Adrenal gland (tissue), 12 donors: ENCODE results near the gene PTGIS. TPM values are rescaled to one million over a fixed set of nuclear protein-coding genes. Genes with fewer than 3 reads are reported as not detected.

Experiments used
- DNase-seq, 7 donors: peaks; one replicate each; pipeline ENCODE4 v3.0.0-alpha.2; 2019 to 2020
- H3K27ac ChIP-seq, 5 donors: fragments of 200-600 bp; sonication (generic) in 4 of 5; 1 replicate in 3 of 5; 2 replicates in 2 of 5; pipeline versions ENCODE4 v1.5.1 to v1.8.0; 2016 to 2020; ENCODE audit warnings: mild to moderate bottlenecking in 1 of 5
- H3K27me3 ChIP-seq: fragments of 200-600 bp; 2 replicates; pipeline ENCODE4 v1.8.0; 2021
- H3K36me3 ChIP-seq, 2 donors: fragments of 200-600 bp; replicated peaks in 1 of 2; 1 replicate in 1 of 2; 2 replicates in 1 of 2; pipeline versions ENCODE4 v1.5.1 to v1.8.0; 2018 to 2022
- H3K4me1 ChIP-seq, 2 donors: fragments of 200-600 bp; replicated peaks in 1 of 2; 1 replicate in 1 of 2; 2 replicates in 1 of 2; pipeline versions ENCODE4 v1.5.1 to v1.8.0; 2018 to 2021
- H3K4me3 ChIP-seq, 4 donors: fragments of 200-600 bp; sonication (generic) in 3 of 4; one replicate each; pipeline ENCODE4 v1.5.1; 2016 to 2018
- H3K9me3 ChIP-seq, 3 donors: fragments of 200-600 bp; sonication (generic) in 1 of 3; replicated peaks in 1 of 3; 1 replicate in 2 of 3; 2 replicates in 1 of 3; pipeline versions ENCODE4 v1.5.1 to v1.8.0; 2016 to 2021
- CTCF ChIP-seq, 6 experiments: fragments of 450-650 bp in 4 of 6; fragments of 200-600 bp in 2 of 6; sonication (generic) in 1 of 6; IDR thresholded peaks; 1 replicate in 5 of 6; 2 replicates in 1 of 6; pipeline versions ENCODE4 v1.5.1 to v1.8.0; 2016 to 2021; ENCODE audit warnings: antibody characterized with exemption in 6 of 6, mild to moderate bottlenecking in 2 of 6, moderate library complexity in 1 of 6
- POLR2A ChIP-seq, 2 donors: fragments of 450-650 bp; IDR thresholded peaks; one replicate each; pipeline ENCODE4 v1.6.1; 2017; ENCODE audit warnings: antibody characterized with exemption in 2 of 2, mild to moderate bottlenecking in 2 of 2, moderate library complexity in 1 of 2
- WGBS, 4 donors: extraction: QIAGEN DNeasy Blood & Tissue Kit in 2 of 4; methylation state at CpG; one replicate each; pipeline versions ENCODE4 v1.1.5 to v1.1.7; 2013 to 2017; 5-methylcytosine and 5-hydroxymethylcytosine counted together
- intact Hi-C, 2 donors: fragments of 100-400 bp; cut with DNase I; formaldehyde crosslinking; loops; one replicate each; pipeline versions ENCODE4 v1.14.1 to v1.15.0; 2022 to 2023
- polyA plus RNA-seq, 3 donors: library from polyadenylated mRNA; stranded (reverse); fragments of 200-250 nt in 2 of 3; fragments of 350-450 nt in 1 of 3; fragmentation: Illumina TruSeq in 1 of 3; extraction: RNeasy Lipid Tissue Mini Kit (QIAGEN cat#74804) in 1 of 3; gene quantifications; one replicate each; pipeline ENCODE4 v1.2.3, GENCODE V29; 2013 to 2014
- total RNA-seq, 9 donors: library from RNA; depleted of rRNA in 4 of 9; stranded (reverse); fragments of >200 nt in 4 of 9; fragments of 120-200 nt in 1 of 9; fragmentation: NEBNext Ultra II Directional in 1 of 9; extraction: Animal tissue kit (Norgen Biotek cat#: 25700) in 1 of 9; gene quantifications; one replicate each; pipeline versions ENCODE4 v1.1.0 to v1.2.4, GENCODE V29; 2013 to 2023
- donor health status: healthy with polysubstance abuse.
- donor health status: Bipolar disorder and iron deficiency.
- donor health status: DM: yes; HTN: yes; CAD: no.
- donor health status: DM: no; HTN: no; CAD: no.
- donor health status: DM: no; HTN: no; CAD: no.
- donor health status: DM: yes; HTN: yes; CAD: no.

Gene PTGIS
- total and polyA plus RNA-seq, 12 donors, result 3.5 to 34.2 (median 8.0) TPM

- TF ChIP-seq POLR2A (IDR thresholded peaks at IDR 0.05) (no peak), CTCF (IDR thresholded peaks at IDR 0.05) (no peak)
- no peaks in the 10 kb centered on the region for H3K9me3 ChIP-seq
- DNase-seq, result no peak
- intact Hi-C loops, result loop anchor here (5.0 to 10.0 kb wide), 2 partner anchors 267 to 269 kb away; no protein-coding TSS in a partner anchor
- H3K36me3 ChIP-seq, result no peaks in the 10 kb centered on the region
- no peak overlapping the region for H3K27ac ChIP-seq
- H3K4me1 ChIP-seq, result no peaks in the 10 kb centered on the region
- H3K4me3 ChIP-seq, result no peak overlapping the region
- no peaks in the 10 kb centered on the region for H3K27me3 ChIP-seq
- WGBS, 4 donors, result 78 to 91% (median 87%) methylated on average over 4 to 5 of the region's 5 CpGs
These were observed 33.4 kb upstream of the PTGIS start for GRCh38 chr20:49601153-49601924.

GRCh38 chr20:49599746-49600113 lies 31.8 kb upstream of the PTGIS start:
- WGBS, 4 donors, result 80 to 98% (median 91%) methylated on average over 4 of the region's 4 CpGs
- no peak overlapping the region for H3K27ac ChIP-seq
- H3K4me3 ChIP-seq, result no peak overlapping the region

GRCh38 chr20:49597825-49598395 lies 30.0 kb upstream of the PTGIS start:
- Histone ChIP-seq H3K27ac (no peak overlapping the region), H3K4me3 (no peak overlapping the region), H3K4me1 (no peaks in the 10 kb centered on the region), H3K27me3 (no peaks in the 10 kb centered on the region), H3K9me3 (no peaks in the 10 kb centered on the region), H3K36me3 (no peaks in the 10 kb centered on the region)
- no peak for DNase-seq
- intact Hi-C loops, result no loop called here
- WGBS, 4 donors, result 91 to 97% (median 96%) methylated on average over 4 of the region's 4 CpGs
- TF ChIP-seq POLR2A (IDR thresholded peaks at IDR 0.05) (no peak), CTCF (IDR thresholded peaks at IDR 0.05) (no peak)

More at GRCh38 chr20:49599746-49600113, 31.8 kb upstream of the PTGIS start:
- H3K9me3 ChIP-seq, result no peaks in the 10 kb centered on the region
- no peaks in the 10 kb centered on the region for H3K36me3 ChIP-seq
- no peak for DNase-seq
- H3K27me3 ChIP-seq, result no peaks in the 10 kb centered on the region
- intact Hi-C loops, result loop anchor here (5.0 to 10.0 kb wide), 2 partner anchors 265 to 267 kb away; no protein-coding TSS in a partner anchor
- no peak for TF ChIP-seq POLR2A (IDR thresholded peaks at IDR 0.05)
- no peak for TF ChIP-seq CTCF (IDR thresholded peaks at IDR 0.05)
- no peaks in the 10 kb centered on the region for H3K4me1 ChIP-seq

- Histone ChIP-seq H3K36me3 (no peaks in the 10 kb centered on the region), H3K4me1 (peaks cover 0 to 2% of the 10 kb centered on the region in 2 donors), H3K9me3 (no peaks in the 10 kb centered on the region), H3K27ac (no peak overlapping the region), H3K27me3 (no peaks in the 10 kb centered on the region), H3K4me3 (no peak overlapping the region)
- intact Hi-C loops, result no loop called here
- no peak for DNase-seq
- TF ChIP-seq POLR2A (IDR thresholded peaks at IDR 0.05) (no peak), CTCF (IDR thresholded peaks at IDR 0.05) (no peak)
- WGBS, 4 donors, result 61 to 78% (median 74%) methylated on average over 8 to 15 of the region's 15 CpGs
These were observed 28.0 kb upstream of the PTGIS start for GRCh38 chr20:49595811-49596561.
